PFSK-1 (cell line): Measurements from ENCODE around the gene PLB1.

Experiments used
- FOXP2 ChIP-seq: optimal IDR thresholded peaks from 2 replicates; pipeline ENCODE3; 2011; ENCODE audit warnings: borderline replicate concordance, control low read depth, inconsistent platforms; ENCODE audit not compliant: insufficient read depth; ENCODE audit errors: extremely low read length, extremely low read depth
- POLR2AphosphoS5 ChIP-seq: IDR thresholded peaks from 2 replicates; pipeline ENCODE4 v1.6.1; 2012; ENCODE audit warnings: low read depth, mild to moderate bottlenecking, control low read depth, low read length, moderate library complexity
- REST ChIP-seq, 2 experiments: IDR thresholded peaks; 2 replicates each; pipeline versions ENCODE4 v1.6.1 to v1.8.0; 2011 to 2012; ENCODE audit warnings: low read depth in 2 of 2, low read length in 2 of 2, control low read depth in 1 of 2, inconsistent platforms in 1 of 2, mild to moderate bottlenecking in 1 of 2, moderate library complexity in 1 of 2; ENCODE audit not compliant: insufficient read depth in 1 of 2
- SIN3A ChIP-seq: IDR thresholded peaks from 2 replicates; pipeline ENCODE4 v1.6.1; 2012; ENCODE audit warnings: mild to moderate bottlenecking, low read length, moderate library complexity, borderline replicate concordance; ENCODE audit not compliant: insufficient read depth
- TAF1 ChIP-seq: IDR thresholded peaks from 2 replicates; pipeline ENCODE4 v1.6.1; 2012; ENCODE audit warnings: low read length, control low read depth, borderline replicate concordance; ENCODE audit not compliant: insufficient read depth

PLB1 gene

GRCh38 chr2:28507796-28508764, 12.2 kb downstream of the PLB1 start:
- TF ChIP-seq FOXP2 (no peak), POLR2AphosphoS5 (no peak), TAF1 (no peak), SIN3A (no peak), REST (IDR thresholded peaks at IDR 0.05; ENCODE audit: insufficient read depth in 1 of 2, low read depth in 2 of 2, low read length in 2 of 2) (no peak)

GRCh38 chr2:28509361-28509760, 13.5 kb downstream of the PLB1 start:
- TF ChIP-seq FOXP2 (no peak), POLR2AphosphoS5 (no peak), REST (IDR thresholded peaks at IDR 0.05; ENCODE audit: insufficient read depth in 1 of 2, low read depth in 2 of 2, low read length in 2 of 2) (no peak), SIN3A (no peak), TAF1 (no peak)

- TF ChIP-seq FOXP2 = no peak
- TF ChIP-seq SIN3A = no peak
- TF ChIP-seq TAF1 = no peak
- no peak for TF ChIP-seq REST (IDR thresholded peaks at IDR 0.05; ENCODE audit: insufficient read depth in 1 of 2, low read depth in 2 of 2, low read length in 2 of 2)
- TF ChIP-seq POLR2AphosphoS5 = no peak
Measured at GRCh38 chr2:28510184-28510583, 14.3 kb downstream of the PLB1 start.

- TF ChIP-seq SIN3A = no peak
- TF ChIP-seq FOXP2 = no peak
- no peak for TF ChIP-seq TAF1
- no peak for TF ChIP-seq POLR2AphosphoS5
- TF ChIP-seq REST (IDR thresholded peaks at IDR 0.05; ENCODE audit: insufficient read depth in 1 of 2, low read depth in 2 of 2, low read length in 2 of 2) = no peak
Measured at GRCh38 chr2:28511871-28512606, 16.2 kb downstream of the PLB1 start.
